Pons (tissue), 1 donor: ENCODE results near the gene NEK11.

Experiments
- DNase-seq: peaks from one replicate; pipeline ENCODE4 v3.0.0-alpha.2; 2016; ENCODE audit warnings: low spot score

Gene NEK11

DNA sequence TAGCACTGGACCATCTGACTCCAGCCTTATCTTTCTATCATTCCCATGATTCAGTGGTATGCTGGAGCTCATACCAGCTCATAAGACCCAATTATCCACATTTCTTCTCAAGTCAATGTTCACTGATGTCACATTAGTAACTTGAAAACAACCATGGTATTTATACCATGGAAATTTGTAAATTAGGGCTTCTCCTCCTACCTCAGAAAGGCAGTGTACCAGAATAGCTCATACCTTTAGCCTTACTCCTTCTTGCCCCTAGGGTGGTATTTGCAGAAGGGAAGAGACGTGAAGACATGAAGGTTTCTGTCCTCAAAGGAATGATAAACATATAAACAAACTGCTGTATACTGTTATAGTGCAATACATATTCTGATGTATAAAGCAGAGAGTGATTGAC is 114.2 kb downstream of the NEK11 start:
- DNase-seq: no peak

DNA sequence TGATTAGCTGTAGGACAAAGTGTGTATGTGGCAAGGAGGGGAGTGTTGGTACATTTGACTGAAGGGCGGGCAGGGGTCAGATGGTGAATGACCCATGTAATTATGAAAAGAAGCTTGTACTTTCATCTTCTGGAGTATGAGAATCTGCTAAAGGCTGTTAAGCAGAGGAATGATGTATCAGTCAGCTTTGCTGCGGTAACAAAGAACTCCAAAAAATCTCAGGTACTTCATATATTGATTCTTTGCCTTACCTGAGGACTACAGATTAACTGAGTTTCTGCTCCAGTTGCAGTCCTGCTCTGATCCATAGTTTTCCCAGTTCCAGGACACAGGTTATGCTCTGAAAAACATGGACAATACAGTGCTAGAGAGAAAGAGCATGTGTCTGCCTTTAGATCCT is 115.1 kb downstream of the NEK11 start:
- DNase-seq: no peak

DNA sequence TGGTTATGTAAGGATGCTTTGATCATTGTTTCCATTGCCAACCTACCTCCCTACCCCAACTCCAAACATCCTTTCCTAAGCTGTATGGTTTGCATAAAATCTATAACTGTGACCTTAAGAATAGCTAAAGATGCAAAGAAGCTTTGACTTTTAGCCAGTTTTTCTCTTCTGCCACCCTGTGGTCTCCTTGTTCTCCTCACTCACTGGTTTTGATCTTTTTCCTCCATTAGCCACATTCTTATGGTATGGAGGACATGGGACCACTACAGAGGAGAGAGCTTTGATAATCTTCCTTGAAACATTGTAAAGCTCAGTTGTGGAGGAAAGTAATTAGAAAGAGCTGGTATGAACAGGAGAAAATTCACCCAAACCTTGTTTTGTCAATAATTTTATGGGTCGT is 115.9 kb downstream of the NEK11 start:
- peak; percentile 46 for DNase-seq

DNA sequence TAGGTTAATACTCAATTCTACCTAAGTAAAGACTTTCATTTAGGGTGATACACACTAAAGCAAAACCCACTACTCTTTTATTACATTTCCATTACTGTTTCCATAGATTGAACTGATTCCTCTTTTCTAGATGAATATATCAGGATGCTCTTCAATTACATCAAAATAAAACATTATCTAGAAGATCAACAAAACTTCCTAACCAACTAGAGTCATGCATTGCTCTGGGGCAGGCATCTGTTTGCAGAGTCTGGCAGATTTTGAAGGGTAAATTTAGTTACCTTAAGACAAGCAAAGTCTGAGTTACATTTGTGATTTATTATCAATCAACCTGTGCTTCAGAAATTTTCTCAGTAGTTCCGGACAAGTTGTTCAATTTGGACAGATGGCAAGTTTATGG is 117.1 kb downstream of the NEK11 start:
- no peak for DNase-seq

DNA sequence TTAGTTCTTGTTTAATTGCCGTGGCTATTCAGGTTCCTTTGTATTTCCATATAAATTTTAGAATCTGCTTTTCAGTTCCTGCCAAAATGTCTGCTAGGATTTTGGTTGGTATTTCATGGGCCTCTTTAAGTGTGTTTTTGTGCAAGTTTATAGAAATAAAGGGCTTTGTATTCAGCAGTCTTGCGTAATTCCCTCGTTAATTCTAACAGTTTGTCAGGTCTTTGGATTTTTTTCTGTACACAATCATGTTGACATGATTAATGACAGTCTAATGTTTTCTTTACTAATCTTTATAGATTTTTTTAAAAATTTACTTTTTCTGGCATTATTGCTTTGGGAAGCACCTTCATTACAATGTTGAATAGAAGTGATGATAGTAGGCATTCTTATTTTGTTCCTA is 120.9 kb downstream of the NEK11 start:
- no peak for DNase-seq

DNA sequence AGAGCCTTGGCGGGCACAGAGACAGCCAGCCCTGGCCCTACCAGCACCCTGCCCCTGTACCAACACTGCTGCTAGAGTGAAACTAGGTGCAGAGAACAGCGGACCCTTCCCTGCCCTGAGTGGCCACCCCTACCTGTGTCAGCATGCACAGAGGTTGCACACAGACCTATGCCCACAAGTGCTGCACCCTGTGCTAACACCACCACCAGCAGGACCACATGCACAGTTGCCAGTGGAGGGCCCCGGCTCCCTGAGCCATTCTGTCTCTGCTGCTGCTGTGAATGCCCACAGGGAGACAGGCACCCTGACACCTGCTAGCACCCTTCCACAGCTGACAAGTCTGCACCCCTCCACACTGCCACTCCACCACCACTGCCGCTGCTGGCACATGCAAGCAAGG is 131.8 kb downstream of the NEK11 start:
- DNase-seq: no peak

DNA sequence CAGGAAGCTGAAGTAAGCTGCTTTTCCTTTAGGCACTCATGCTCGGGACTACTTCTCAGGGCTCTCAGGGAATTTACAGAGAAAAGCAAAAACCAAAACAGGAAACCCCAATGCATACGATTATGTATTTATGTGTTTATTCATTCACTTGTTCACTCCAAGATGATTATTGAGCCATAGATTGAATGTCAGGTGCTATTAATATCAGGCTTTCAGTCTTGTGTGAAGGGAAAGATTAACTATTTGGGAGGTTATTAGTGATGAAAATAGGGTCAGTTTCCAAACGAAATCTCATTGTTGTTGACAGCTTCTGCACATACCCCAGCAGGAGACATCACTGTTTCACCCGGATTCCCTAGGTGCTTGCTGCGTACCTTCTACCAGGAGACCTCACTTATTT is 135.8 kb downstream of the NEK11 start:
- DNase-seq: no peak

DNA sequence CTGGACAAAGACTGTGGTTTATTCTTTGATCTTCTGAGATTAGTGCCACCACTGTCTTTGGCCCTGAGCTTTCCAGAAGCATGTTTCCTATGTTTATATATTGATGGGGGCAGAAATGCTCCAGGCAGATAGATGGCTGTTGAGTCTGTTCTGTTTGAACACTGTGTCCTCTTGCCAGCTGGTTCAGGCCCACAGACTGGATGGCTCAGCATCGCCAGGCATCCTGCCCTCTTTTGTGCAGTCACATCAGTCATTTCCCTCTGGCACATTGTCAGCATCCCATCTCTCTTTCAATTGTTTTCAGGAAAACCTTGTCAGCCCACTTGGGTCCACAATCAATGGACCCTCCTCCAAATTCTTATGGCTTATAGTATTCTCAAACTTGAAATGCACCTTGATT is 141.2 kb downstream of the NEK11 start:
- peak; percentile 29 for DNase-seq

DNA sequence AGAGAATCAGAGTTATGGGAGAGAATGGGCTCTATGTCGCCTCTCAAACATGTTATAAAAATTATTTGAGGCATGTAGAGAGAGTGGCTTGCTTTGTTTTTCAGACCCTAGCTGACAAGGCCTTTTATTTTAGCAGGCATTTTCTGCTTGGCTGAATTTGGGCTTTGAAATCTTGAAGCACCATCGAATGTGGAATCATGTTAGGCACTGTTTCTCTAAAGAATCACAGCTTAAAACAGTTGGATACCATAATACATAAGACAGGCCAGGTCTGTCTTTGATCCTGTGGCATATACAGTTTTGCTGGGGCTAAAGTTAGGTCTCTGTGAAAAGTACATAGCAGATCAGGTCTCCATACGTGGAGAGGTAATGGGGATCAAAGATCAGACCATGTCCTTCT is 142.7 kb downstream of the NEK11 start:
- no peak for DNase-seq

DNA sequence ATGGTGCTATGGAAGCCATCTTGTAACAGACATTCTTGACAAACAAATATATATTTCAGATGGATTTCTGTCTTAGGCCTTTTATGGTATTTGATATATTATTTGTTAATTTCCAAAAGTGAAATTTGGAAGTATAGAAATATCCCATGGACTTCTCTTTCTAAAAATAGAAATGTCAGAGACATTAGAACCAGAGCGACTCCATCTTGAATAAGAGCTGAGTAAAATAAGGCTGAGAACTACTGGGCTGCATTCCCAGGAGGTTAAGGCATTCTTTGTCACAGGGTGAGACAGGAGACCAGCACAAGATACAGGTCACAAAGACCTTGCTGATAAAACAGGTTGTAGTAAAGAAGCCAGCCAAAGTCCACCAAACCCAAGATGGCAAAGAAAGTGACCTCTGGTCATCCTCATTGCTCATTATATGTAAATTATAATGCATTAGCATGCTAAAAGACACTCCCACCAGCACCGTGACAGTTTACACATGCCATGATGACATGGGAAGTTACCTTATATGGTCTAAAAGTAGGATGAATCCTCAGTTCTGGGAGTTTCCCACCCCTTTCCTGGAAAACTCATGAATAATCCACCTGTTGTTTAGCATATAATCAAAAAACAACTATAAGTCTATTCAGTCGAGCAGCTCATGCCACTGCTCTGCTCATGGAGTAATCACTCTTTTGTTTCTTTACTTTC is 146.0 kb downstream of the NEK11 start:
- DNase-seq: no peak

DNA sequence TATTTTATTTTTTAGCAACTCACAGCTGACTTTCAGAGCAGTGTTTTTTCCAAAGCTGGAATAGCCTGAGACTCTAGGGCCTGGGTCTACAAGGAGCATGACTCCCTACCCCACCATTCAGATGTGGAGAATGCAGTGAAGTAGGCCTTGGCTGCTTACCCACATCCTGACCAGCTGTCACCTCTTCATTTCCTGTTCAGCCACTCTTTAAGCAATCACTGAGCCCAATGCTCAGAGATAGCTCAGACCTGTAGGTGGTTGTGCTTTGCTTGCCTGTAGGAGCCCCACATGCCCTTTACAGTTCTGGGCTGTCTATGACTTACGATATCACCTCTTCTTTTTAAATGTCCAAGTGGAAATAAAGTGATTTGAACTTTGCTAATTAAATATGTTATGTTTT is 148.1 kb downstream of the NEK11 start:
- no peak for DNase-seq

DNA sequence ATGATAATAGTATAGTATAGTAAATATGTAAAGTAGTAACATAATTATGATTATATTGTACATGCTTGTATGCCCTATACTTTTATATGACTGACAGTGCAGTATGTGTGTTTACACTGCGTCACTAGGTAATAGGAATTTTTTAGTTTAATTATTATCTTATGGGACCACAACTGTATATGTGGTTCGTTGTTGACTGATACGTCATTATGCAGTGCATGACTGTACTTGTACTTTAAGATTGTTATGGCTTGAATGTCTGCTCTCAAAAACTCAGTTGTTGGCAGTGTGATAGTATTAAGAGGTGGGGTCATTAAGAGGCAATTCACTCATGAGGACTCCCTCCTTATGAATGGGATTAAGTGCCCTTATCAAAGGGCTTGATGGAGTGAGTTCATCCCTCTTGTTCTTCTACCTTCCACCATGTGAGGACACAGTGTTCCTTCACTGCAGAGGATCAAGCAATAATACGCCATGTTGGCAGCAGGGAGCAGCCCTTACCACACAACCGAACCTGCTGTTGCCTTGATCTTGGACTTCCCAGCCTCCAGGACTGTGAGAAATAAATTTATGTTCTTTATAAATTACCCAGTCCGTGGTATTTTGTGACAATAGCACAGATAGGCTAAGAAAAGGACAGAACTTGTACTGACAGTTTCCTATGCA is 152.2 kb downstream of the NEK11 start:
- no peak for DNase-seq

DNA sequence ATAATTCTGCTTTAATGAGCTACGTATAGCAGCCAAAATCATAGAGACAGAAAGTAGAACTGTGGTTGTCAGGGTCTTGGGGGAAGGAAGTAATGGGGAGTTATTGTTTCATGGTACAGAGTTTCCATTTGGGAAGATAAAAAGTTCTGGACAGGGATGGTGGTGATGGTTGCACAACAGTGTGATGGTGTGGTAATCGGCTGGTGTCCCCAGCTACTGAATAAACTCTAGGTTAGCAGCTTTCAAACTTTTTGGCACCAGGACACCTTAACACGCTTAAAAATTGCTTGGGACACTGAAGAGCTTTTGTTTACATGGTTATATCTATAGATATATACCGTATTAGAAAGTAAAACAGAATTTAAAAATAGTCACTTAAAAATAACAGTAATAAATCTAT is 166.0 kb downstream of the NEK11 start:
- no peak for DNase-seq

DNA sequence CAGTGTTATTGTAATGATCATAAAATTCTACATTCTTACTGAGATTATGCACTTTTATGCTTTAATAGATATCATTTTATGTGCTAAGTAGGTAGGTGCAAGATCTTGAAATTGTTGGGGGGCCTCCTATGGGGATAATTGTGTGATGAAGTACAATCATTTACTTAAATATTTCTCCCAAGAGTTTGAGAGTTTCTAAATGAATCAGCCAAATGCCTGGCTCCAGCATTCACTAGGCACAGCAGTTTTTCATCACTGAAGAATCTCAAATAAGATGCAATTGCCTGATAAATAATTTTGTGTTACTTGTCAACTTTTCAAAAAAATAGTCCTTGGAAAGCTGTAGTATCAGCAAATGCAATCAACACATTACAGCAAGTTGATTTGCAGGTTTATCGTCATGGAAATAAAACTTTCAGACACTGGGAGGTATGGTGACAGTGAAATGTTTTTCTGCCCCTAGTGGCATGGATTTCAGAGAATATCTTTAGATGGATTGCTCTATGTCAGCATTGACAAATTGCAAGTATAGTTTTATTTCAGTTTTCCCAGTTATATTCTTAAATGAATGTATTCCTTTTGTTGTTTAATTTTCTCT is 167.1 kb downstream of the NEK11 start:
- peak; percentile 4 for DNase-seq

DNA sequence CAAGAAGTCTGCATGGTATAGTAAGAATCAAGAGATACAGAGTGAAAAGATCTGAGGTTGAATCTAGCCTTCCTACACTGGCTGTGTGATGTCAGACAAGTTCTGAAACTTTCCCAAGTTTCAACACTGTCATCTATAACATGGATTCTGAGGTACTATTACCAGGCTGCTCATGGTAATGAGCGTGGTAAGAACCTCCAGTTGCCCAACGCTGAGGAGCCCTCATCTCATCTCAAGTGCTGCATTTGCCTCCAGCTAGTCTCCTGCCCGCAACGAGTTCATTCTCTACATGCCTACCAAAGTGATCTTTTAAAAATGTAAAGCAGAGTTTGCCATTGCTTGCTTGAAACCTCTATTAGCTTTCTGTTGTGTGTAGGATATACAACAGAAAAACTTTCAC is 168.1 kb downstream of the NEK11 start:
- DNase-seq: no peak

DNA sequence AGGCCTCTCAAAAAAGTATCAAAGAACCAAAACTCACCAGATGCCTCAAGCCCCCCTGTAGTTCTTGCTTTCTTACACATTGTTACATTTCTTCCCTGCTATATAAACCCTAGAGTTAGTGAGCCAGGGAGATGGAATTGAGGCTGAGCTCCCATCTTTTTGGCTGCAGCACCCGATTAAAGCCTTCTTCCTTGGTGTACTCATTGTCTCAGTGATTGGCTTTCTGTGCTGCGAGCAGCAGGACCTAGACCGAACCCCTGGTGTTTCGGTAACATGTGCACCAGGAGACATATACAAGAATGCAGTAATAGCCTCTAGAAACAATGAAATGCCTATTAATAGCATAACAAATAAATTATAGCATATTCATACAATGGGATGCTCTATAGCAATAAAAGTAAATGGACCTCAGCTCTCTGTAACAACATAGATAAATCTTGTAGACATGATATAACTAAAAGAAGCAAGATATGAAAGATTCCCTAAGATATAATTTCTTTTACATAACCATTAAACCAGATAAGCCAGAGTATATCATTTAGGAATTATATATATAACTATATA is 174.0 kb downstream of the NEK11 start:
- DNase-seq: no peak

DNA sequence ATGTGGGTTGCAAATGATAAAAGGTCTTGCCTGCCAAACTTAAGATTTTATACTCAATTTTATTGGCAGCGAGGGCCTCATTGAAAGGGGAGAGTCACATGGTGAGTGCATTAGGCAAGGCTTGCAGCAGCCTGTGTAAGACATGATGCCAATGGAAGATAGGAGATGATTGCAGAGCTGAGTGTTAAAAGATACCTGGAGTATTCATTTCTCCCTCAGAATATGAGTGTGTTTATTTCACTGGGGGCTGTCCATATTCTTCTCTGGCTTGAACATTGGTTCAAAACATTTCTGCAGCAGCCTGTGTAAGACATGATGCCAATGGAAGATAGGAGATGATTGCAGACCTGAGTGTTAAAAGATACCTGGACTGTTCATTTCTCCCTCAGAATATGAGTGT is 189.7 kb downstream of the NEK11 start:
- no peak for DNase-seq

DNA sequence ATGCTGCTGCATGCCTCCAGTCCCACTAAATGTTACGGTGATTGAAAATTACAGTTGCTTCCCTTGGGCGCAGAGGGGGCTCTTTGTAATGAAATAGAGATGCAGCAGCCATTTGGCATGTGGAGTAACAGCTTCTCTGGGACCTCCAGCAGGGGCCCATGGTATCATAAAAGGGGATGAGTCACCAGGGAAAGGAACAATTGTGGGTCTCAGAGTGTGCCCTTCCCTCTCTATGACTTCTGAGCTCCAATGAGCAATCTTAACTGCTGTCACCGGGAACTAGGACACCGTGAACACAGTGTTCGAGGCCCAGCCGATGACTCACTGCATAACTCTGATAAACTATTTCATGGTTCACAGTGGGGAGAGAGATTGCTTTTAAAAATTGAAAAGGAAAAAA is 190.1 kb downstream of the NEK11 start:
- no peak for DNase-seq

DNA sequence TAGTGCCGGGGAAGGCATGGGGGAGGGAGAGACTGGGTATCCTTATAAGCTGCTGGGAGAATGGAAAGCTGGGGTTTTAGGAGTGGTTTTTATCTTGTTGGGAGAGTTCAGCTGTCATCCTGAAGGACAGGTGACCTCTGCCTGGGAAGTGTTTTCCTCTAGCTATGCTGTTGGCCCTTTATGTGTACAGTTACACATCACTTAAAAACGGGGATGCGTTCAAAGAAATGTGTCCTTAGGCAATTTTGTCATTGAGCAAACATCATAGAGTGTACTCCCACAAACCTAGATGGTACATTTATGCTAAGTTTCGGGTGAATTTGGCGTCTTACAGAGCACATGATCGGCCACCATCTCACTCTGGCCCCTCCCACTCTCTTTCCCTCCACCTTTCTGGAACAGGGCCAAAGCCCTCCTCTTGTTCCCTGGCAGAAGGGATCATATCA is 190.6 kb downstream of the NEK11 start:
- no peak for DNase-seq

DNA sequence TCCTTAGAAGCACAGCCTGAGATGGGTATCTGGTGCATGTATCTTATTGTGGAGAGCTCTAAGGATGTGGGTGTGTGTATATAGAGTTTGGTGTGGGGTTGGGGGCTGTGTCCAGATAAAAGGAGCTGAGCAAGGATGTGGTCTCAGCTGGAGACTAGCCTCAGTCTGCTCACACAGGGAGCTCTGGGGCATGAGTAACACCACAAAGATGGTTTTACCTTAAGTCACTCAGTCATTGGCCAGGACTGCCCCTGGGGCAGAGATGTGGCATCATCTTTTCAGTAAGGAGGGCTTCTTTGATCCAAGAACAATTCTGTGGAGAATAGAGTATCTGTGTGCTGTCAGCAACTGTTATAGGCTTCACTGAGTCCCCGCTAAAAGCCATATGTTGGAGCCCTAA is 191.5 kb downstream of the NEK11 start:
- no peak for DNase-seq

DNA sequence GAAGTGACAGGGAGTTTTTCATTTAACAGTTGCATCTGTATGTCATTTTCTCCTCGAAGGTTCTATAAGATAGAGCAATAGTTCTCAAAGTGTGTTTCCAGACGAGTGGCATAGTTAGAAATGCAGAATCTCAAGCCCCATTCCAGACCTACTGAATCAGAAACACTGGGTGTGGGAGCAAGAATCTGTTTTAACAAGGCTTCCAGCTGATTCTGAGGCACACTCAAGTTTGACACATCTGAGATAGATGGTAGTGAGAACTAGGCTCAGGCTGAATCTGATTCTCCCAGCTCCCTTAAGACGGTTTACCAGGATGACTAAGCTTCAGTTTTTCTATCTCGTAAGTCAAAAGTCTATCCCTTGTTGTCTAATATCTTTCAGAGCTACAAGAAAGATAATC is 195.1 kb downstream of the NEK11 start:
- no peak for DNase-seq

DNA sequence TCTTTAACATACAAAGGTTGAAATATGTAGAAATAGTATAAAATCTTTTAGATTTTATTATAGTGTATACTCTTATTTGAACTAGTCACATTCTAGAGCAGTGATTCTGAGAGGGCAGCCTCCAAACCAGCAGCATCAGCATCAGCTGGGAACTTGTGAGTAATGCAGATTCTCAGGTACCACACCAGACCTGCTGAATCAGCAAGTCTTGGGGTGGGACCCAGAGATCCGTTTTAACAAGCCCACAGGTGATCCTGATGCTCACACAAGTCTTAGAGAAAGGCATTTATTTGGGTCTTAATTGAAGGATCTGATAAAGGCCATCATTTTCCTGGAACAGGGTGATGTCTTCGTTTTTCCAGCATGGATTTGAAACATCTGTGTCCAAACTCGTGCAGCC is 195.9 kb downstream of the NEK11 start:
- DNase-seq: no peak
